Activated gamma-delta T cell (primary cell): ENCODE measurements around the gene MYO5B.

Experiments
- DNase-seq: peaks from one replicate; lab custom pipeline; 2025; lab: John Stamatoyannopoulos, UW

Gene MYO5B

DNA sequence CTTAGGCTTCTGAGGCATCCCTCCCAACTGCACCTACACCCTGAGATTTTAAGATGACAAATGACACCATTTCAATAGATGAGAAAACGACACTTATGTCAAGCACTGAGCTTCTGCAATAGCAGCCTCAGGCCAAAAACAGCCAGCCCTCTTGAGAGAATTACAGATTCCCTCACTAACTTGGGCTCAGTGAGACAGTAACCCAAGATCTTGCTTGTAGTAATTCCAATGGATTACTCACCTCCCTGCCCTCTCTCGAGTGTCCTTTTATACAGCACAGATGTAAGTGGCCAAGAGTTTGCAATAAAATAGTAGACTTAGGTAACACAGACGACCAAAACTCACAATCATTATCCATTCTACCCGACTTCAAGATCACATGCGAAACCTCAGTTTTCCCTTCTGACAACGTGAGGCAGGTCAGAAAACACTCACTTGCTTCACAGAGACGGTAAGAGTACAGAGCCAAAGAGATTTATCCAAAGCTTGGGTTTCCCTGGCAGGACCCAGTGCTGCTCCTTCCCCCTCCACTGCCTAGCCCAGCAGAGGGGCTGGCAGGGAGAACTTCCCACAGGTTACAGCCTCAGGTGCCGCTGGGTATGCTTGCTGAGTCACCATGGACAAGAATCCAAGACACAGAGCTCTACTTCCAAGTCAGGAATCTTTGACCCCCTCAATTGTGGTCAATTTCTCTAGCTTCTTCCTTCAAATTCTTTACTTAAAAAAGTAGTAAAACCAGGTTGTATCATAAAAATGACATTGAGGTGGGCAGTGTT is 181.4 kb downstream of the MYO5B start:
- no peak for DNase-seq

GRCh38 chr18:50011813-50012435 is 183.0 kb downstream of the MYO5B start:
- no peak for DNase-seq

- no peak for DNase-seq
These were observed 185.1 kb downstream of the MYO5B start for GRCh38 chr18:50009773-50010335.

GRCh38 chr18:50008306-50008705 is 186.6 kb downstream of the MYO5B start:
- no peak for DNase-seq

DNA sequence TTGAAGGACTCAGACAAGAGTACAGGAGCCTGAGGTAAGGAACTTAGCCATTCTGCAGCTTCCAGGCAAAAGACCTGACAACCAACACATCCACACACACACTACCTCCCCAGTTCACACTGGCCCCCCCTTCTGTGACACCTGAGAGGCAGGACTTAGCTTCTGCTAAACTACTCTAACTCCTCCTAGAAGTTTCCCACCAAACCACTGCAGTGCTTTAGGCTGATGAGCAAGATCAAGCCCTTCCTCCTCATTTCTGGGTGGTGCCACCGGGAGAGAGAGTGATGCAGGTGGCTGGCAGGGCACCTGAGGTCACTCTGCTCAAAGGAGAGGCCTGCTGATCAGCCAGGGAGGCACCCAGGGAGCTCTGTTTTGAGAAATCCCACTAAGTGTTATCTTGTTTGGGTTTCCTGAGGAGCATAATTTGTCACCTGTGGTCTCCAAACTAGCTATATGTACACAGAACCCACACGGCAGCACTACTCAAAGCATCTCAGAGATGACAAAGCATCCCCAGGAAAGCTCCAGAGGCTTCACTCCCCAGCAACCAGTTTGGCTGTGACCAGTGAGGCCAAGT is 188.4 kb downstream of the MYO5B start:
- no peak for DNase-seq

DNA sequence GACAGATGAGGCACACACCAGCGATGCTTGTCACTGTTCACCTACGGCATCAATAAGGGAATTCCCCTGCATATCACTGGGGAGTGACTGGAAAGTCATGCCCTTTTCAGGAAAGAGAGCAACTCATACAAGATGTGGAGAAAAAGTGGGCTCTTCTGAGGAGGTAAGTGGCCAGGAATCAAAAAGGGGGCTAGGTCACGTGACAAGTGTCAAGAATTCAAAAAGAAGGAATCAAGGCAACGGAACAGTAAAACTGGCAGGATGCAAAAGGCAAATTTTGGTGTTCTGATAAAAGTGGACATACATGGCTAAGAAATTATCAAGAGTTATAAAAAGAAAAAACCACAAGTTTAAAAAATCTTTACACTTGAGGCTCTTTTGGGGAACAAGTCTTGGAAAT is 190.9 kb downstream of the MYO5B start:
- DNase-seq, result no peak

- DNase-seq, result no peak
These were observed 192.2 kb downstream of the MYO5B start for GRCh38 chr18:50002781-50003180.

GRCh38 chr18:50000227-50000626 is 194.7 kb downstream of the MYO5B start:
- no peak for DNase-seq

DNA sequence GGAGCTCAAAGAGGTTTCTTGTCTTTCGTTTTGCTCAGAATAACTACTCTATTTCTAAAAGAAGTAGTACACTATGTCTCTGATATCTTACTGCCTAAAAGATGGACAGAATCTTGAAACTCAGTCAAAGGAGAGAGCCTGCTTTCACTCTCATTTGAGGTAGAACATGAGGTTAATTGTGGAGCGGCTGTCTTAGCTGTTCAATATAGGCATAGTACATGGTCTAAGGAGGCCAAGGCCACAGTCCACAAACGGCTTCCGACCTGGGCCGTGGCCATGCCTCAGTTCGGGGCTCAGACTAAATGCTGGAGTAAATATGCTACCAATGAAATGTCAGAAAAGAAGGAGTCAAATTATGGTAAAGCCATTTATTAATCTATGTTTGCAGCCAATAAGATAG is 195.8 kb downstream of the MYO5B start:
- DNase-seq, result no peak

- no peak for DNase-seq
These were observed 197.4 kb downstream of the MYO5B start for GRCh38 chr18:49997558-49997957.

- DNase-seq, result no peak
These were observed 200.5 kb downstream of the MYO5B start for GRCh38 chr18:49994410-49994809.

DNA sequence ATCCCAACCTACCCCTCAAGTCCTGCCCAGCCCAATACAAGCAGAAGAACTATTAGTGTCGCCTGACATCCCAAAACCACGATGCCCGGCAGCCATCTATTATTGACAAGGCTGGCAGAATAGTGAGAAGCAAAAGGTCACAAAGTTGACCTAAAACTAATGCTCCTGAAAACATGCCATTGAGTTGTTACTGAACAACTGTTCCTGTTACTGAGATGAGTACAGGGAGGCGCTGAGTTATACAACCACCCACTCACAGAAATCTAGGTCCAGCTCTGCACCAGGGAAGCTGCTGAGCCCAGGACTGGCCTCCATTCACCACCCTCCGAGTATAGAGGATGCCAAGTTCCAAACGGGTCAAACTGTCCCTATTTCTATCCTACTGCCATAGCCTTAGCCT is 201.6 kb downstream of the MYO5B start:
- DNase-seq, result no peak

DNA sequence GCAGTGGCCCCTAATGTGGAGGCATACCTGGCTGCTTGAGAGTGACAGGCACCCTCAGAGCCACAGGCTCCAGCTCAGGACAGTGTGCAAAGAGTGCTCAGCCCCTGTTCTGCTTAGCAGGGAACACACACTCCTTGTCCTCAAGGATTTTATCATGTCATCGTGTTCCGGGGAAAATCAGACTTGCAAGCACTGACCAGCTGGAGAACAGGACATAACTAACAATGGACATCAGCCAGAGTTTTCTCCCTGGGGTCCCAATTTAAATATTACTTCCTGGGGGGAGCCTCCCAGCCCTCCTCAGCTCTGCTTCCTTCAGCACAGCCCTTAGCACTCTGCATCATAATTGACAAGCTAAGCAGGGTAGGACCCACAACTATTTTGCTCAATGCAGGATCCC is 206.2 kb downstream of the MYO5B start:
- DNase-seq, result no peak

- DNase-seq, result no peak
These were observed 206.8 kb downstream of the MYO5B start for GRCh38 chr18:49988101-49988500.

- DNase-seq, result no peak
These were observed 209.7 kb downstream of the MYO5B start for GRCh38 chr18:49985236-49985635.

DNA sequence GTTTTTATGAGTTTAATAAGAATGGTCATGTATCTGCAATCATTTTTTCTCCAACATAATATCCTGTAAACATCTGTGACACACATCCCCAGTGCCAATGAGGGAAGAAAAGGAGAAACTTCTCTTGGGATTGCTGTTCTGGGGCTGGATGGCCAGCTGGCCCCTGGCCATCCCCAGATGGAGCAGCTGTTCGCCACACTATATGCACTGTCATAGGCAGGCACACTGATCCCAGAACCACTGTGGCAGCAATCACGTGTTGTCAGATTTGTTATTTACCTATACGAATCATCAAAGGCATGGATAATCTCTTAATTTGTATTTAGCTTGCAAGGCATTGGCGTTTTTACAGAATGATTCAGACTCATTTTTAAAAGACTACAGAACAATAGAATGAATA is 214.1 kb downstream of the MYO5B start:
- no peak for DNase-seq

GRCh38 chr18:49976795-49977560 is 218.0 kb downstream of the MYO5B start:
- no peak for DNase-seq

DNA sequence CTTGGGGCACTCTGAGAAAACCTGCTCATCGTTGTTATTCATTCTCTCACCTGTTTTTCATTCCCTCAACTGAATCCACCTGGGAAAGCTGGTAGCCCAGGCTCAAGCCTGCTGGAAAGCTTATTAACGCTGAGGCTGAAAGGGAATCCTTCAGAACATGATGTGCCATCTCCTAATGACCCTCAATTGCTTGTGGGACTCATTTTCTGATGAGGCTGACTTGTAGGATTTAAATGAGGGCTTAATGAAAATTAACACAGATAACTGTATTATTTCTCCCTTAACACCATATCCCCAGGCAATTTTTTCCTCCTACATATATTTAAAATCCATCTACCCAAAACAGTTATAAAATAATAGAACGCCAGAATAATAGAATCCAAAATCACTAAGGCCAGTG is 218.9 kb downstream of the MYO5B start:
- no peak for DNase-seq

GRCh38 chr18:49974079-49974478 is 220.9 kb downstream of the MYO5B start:
- no peak for DNase-seq

DNA sequence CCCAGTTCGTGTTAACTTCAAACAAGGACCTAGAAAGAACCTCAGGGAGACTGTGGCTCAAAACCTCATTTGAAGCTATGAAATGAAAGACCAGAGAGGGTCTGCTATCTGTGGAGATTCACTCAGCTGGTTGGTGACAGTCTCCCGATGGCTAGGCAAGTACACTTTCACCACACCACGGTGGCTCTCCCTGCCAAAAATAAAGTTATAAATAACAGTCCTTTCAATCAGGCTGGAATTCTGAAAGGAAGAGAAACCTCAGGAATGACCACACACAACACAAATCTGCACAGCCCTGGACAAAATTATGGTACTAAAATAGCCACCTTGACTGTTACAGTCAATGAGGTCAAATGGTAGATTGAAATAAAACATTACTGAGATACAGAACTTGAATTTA is 221.4 kb downstream of the MYO5B start:
- no peak for DNase-seq

- DNase-seq, result no peak
These were observed 222.4 kb downstream of the MYO5B start for GRCh38 chr18:49972535-49972934.

- no peak for DNase-seq
These were observed 223.5 kb downstream of the MYO5B start for GRCh38 chr18:49971462-49971861.
